PC-9 (cell line): ENCODE data around the gene ST6GALNAC1. TPM values are rescaled to one million over a fixed set of nuclear protein-coding genes. Genes with fewer than 3 reads are reported as not detected.
"Not testable (repeated sequence)": the region's sequence is repeated elsewhere in the genome, so short reads cannot be mapped to it uniquely, and the experiment has no call there.

Experiments
- BruUV-seq: library from RNA; stranded (reverse); fragments of 400-500 nt; replicated peaks from 2 replicates; lab custom pipeline; 2021; lab: Mats Ljungman, UMichigan
- CTCF ChIA-PET: fragments of 300-600 bp; sonication (Branson Sonifier 250); formaldehyde crosslinking; loops from one replicate; lab custom pipeline; 2022; ENCODE audit warnings: antibody characterized with exemption; lab: Charles Lee
- POLR2A ChIA-PET: fragments of 300-600 bp; sonication (Branson Sonifier 250); formaldehyde crosslinking; loops from one replicate; lab custom pipeline; 2022; ENCODE audit warnings: antibody characterized with exemption; ENCODE audit not compliant: unreplicated experiment; lab: Charles Lee
- DNase-seq, 2 experiments: peaks; one replicate each; pipeline versions ENCODE4 v3.0.0 to v3.0.0-alpha.2; 2015 to 2022; ENCODE audit warnings: mixed read lengths in 1 of 2
- H2AFZ ChIP-seq: fragments of 200-600 bp; sonication (generic); 2 replicates; pipeline ENCODE4 v1.8.1; 2017; ENCODE audit warnings: antibody characterized with exemption
- H3F3A ChIP-seq: fragments of 200-600 bp; sonication (generic); 2 replicates; pipeline ENCODE4 v1.8.1; 2017; ENCODE audit warnings: antibody characterized with exemption, mild to moderate bottlenecking, low read depth; ENCODE audit not compliant: insufficient read depth
- H3K27ac ChIP-seq: fragments of 200-600 bp; sonication (generic); 2 replicates; pipeline ENCODE4 v1.6.1; 2016; ENCODE audit warnings: mixed run types
- H3K27me3 ChIP-seq: fragments of 200-600 bp; sonication (generic); 2 replicates; pipeline ENCODE4 v1.6.1; 2016; ENCODE audit warnings: low read depth, mixed run types; ENCODE audit not compliant: insufficient read depth
- H3K36me3 ChIP-seq: fragments of 200-600 bp; sonication (generic); 2 replicates; pipeline ENCODE4 v1.6.1; 2016; ENCODE audit warnings: low read depth, mixed run types
- H3K4me1 ChIP-seq: fragments of 200-600 bp; sonication (generic); replicated peaks from 2 replicates; pipeline ENCODE4 v1.6.1; 2016; ENCODE audit warnings: mixed run types; ENCODE audit not compliant: insufficient read depth
- H3K4me2 ChIP-seq: fragments of 200-600 bp; sonication (generic); 2 replicates; pipeline ENCODE4 v1.6.1; 2017; ENCODE audit warnings: mixed run types
- H3K4me3 ChIP-seq: fragments of 200-600 bp; sonication (generic); 2 replicates; pipeline ENCODE4 v1.6.1; 2016; ENCODE audit warnings: mixed run types
- H3K79me2 ChIP-seq: fragments of 200-600 bp; sonication (generic); 2 replicates; pipeline ENCODE4 v1.6.1; 2017; ENCODE audit warnings: low read depth, mixed run types
- H3K9me2 ChIP-seq: fragments of 200-600 bp; sonication (generic); 2 replicates; pipeline ENCODE4 v1.8.1; 2017; ENCODE audit warnings: mild to moderate bottlenecking; ENCODE audit not compliant: insufficient read depth
- H3K9me3 ChIP-seq: fragments of 200-600 bp; sonication (generic); 2 replicates; pipeline ENCODE4 v1.8.1; 2016; ENCODE audit warnings: low read depth; ENCODE audit not compliant: insufficient read depth
- H4K20me1 ChIP-seq: fragments of 200-600 bp; sonication (generic); 2 replicates; pipeline ENCODE4 v1.8.1; 2017; ENCODE audit not compliant: insufficient read depth
- CTCF ChIP-seq: fragments of 200-600 bp; sonication (generic); conservative IDR thresholded peaks from 2 replicates; pipeline ENCODE4 v1.6.1; 2017; ENCODE audit warnings: mixed run types, antibody characterized with exemption, mild to moderate bottlenecking, moderate library complexity
- EZH2 ChIP-seq: fragments of 200-600 bp; sonication (generic); IDR thresholded peaks from 2 replicates; pipeline ENCODE4 v1.8.0; 2017; ENCODE audit warnings: antibody characterized with exemption, low read depth
- intact Hi-C: fragments of 100-400 bp; cut with micrococcal nuclease; formaldehyde crosslinking; loops from one replicate; pipeline ENCODE4 v1.10.0; 2022; ENCODE audit not compliant: unreplicated experiment
- total RNA-seq: library from RNA; stranded (reverse); gene quantifications from 2 replicates; pipeline ENCODE4 v1.2.3, GENCODE V29; 2021

ST6GALNAC1 gene
- total RNA-seq, 1 experiment from 2014 or later = 0.76 TPM

GRCh38 chr17:76617838-76618237 is 25.7 kb downstream of the ST6GALNAC1 start:
- H3K4me1 ChIP-seq = peaks cover 6% of the 10 kb centered on the region; the same call in 1 of the 2 replicates
- H3K9me2 ChIP-seq = no peaks in the 10 kb centered on the region
- no peaks in the 10 kb centered on the region for H3K27me3 ChIP-seq
- POLR2A ChIA-PET = interaction anchor here (0.6 kb wide), 1 partner anchor 13 kb away, joined by 9 read pairs; no protein-coding TSS in a partner anchor
- TF ChIP-seq CTCF (no peak), EZH2 (no peak)
- DNase-seq = no peak
- no peak overlapping the region for H3K27ac ChIP-seq
- H3K9me3 ChIP-seq = no peaks in the 10 kb centered on the region
- H3K36me3 ChIP-seq = no peaks in the 10 kb centered on the region
- H4K20me1 ChIP-seq = no peaks in the 10 kb centered on the region
- no peaks in the 10 kb centered on the region for H3K79me2 ChIP-seq
- H3F3A ChIP-seq = peaks cover 6% of the 10 kb centered on the region; the same call in 1 of the 2 replicates
- H3K4me3 ChIP-seq = no peak overlapping the region
- no peak overlapping the region for H3K4me2 ChIP-seq
- no TSS peak for BruUV-seq
- H2AFZ ChIP-seq = no peak overlapping the region
- intact Hi-C loops = no loop called here
- CTCF ChIA-PET = no interaction called here

GRCh38 chr17:76614912-76615617 is 28.5 kb downstream of the ST6GALNAC1 start:
- Histone ChIP-seq H3K79me2 (no peaks in the 10 kb centered on the region), H3K9me2 (no peaks in the 10 kb centered on the region), H4K20me1 (no peaks in the 10 kb centered on the region), H2AFZ (no peak overlapping the region), H3K36me3 (no peaks in the 10 kb centered on the region), H3K4me3 (no peak overlapping the region), H3K4me1 (peaks cover 23% of the 10 kb centered on the region), H3K27me3 (no peaks in the 10 kb centered on the region), H3F3A (peaks cover 6% of the 10 kb centered on the region; the same call in 1 of the 2 replicates), H3K27ac (no peak overlapping the region), H3K4me2 (no peak overlapping the region), H3K9me3 (no peaks in the 10 kb centered on the region)
- DNase-seq = no peak
- TF ChIP-seq EZH2 (no peak), CTCF (no peak)
- intact Hi-C loops = loop anchor here (5.0 kb wide), 1 partner anchor 57 kb away; no protein-coding TSS in a partner anchor
- CTCF ChIA-PET = interaction anchor here (0.7 kb wide), 1 partner anchor 57 kb away, joined by 4 read pairs; no protein-coding TSS in a partner anchor
- POLR2A ChIA-PET = interaction anchor here (0.6 to 0.8 kb wide), 2 partner anchors 56 to 908 kb away, joined by 3 to 23 read pairs; no protein-coding TSS in a partner anchor
- BruUV-seq = no TSS peak

GRCh38 chr17:76614064-76614759 is 29.3 kb downstream of the ST6GALNAC1 start:
- H2AFZ ChIP-seq, H3K4me3 ChIP-seq, H3K36me3 ChIP-seq, H3F3A ChIP-seq, H4K20me1 ChIP-seq, H3K9me2 ChIP-seq, H3K79me2 ChIP-seq, H3K27me3 ChIP-seq, DNase-seq, H3K27ac ChIP-seq, H3K9me3 ChIP-seq, BruUV-seq, H3K4me2 ChIP-seq: not testable (repeated sequence)
- ChIA-PET CTCF (interaction anchor here (0.6 to 3.3 kb wide), 10 partner anchors 8 to 107 kb away, joined by 3 to 9 read pairs (median 4); no protein-coding TSS in a partner anchor), POLR2A (interaction anchor here (0.6 kb wide), 1 partner anchor 57 kb away, joined by 3 read pairs; no protein-coding TSS in a partner anchor)
- H3K4me1 ChIP-seq = peaks cover 23% of the 10 kb centered on the region
- intact Hi-C loops = loop anchor here (5.0 kb wide), 1 partner anchor 58 kb away; no protein-coding TSS in a partner anchor
